ENCODE measurements around the gene LNPEP. TPM values are rescaled to one million over a fixed set of nuclear protein-coding genes. Genes with fewer than 3 reads are reported as not detected.

Gene LNPEP
- total RNA-seq, 6 experiments from 2014 or later: 20.2 to 23.9 (median 22.6) TPM

- Mint-ChIP-seq H3K36me3 (ENCODE audit: low read depth) (peaks cover 17% of the 10 kb centered on the region), H3K4me3 (no peak overlapping the region), H3K27me3 (ENCODE audit: insufficient read depth) (peaks cover 1% of the 10 kb centered on the region; the same call in 1 of the 2 replicates), H3K27ac (no peak overlapping the region), H3K4me1 (ENCODE audit: low read depth) (peaks cover 8% of the 10 kb centered on the region), H3K9me3 (no peaks in the 10 kb centered on the region)
- TF ChIP-seq, protein P1, sequence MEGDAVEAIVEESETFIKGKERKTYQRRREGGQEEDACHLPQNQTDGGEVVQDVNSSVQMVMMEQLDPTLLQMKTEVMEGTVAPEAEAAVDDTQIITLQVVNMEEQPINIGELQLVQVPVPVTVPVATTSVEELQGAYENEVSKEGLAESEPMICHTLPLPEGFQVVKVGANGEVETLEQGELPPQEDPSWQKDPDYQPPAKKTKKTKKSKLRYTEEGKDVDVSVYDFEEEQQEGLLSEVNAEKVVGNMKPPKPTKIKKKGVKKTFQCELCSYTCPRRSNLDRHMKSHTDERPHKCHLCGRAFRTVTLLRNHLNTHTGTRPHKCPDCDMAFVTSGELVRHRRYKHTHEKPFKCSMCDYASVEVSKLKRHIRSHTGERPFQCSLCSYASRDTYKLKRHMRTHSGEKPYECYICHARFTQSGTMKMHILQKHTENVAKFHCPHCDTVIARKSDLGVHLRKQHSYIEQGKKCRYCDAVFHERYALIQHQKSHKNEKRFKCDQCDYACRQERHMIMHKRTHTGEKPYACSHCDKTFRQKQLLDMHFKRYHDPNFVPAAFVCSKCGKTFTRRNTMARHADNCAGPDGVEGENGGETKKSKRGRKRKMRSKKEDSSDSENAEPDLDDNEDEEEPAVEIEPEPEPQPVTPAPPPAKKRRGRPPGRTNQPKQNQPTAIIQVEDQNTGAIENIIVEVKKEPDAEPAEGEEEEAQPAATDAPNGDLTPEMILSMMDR (IDR thresholded peaks at IDR 0.05): no peak
- DNase-seq: no peak
Measured at GRCh38 chr5:96991708-96992107, 55.8 kb downstream of the LNPEP start.

DNA sequence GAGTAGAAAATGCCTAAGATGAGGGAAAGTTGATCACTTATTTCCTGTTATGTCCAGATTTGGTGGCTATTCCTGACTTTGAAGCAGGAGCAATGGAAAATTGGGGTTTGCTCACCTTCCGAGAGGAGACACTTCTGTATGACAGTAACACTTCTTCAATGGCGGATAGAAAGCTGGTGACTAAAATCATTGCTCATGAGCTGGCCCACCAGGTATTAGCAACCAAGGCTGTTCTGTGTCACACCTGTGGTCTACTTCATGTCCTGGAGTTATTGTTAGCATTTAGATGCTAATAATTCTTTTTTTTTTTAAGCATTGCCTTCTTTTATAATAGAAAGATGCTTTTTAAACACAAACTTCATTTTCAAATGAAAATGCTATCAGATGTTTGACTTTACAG lies 57.9 kb downstream of the LNPEP start:
- TF ChIP-seq, protein P1 (IDR thresholded peaks at IDR 0.05): no peak
- H3K27ac Mint-ChIP-seq: no peak overlapping the region
- H3K36me3 Mint-ChIP-seq (ENCODE audit: low read depth): peaks cover 17% of the 10 kb centered on the region
- H3K4me1 Mint-ChIP-seq (ENCODE audit: low read depth): peaks cover 8% of the 10 kb centered on the region
- no peak for DNase-seq
- no peaks in the 10 kb centered on the region for H3K9me3 Mint-ChIP-seq
- peaks cover 1% of the 10 kb centered on the region; the same call in 1 of the 2 replicates for H3K27me3 Mint-ChIP-seq (ENCODE audit: insufficient read depth)
- H3K4me3 Mint-ChIP-seq: no peak overlapping the region

DNA sequence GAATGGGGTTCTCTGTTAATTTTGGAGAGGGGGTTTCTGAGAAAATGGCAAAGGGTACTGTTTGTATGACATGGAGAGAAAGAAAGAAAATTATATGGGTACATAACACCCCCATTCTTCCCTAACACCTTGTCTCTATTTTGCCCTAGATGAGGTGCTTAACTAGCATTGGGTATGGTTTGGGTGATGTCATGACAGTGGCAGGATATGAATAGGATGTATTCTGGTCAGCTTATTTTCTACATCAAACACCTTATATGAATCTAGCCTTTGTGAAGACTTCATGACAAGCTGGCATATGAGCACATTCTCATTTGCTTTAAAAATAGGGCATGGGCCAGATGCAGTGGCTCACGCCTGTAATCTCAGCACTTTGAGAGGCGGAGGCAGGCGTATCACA lies 58.6 kb downstream of the LNPEP start:
- Mint-ChIP-seq H3K27ac (no peak overlapping the region), H3K9me3 (no peaks in the 10 kb centered on the region), H3K36me3 (ENCODE audit: low read depth) (peaks cover 16% of the 10 kb centered on the region), H3K4me1 (ENCODE audit: low read depth) (peaks cover 8% of the 10 kb centered on the region), H3K27me3 (ENCODE audit: insufficient read depth) (peaks cover 1% of the 10 kb centered on the region; the same call in 1 of the 2 replicates), H3K4me3 (no peak overlapping the region)
- TF ChIP-seq, protein P1 (IDR thresholded peaks at IDR 0.05): no peak
- no peak for DNase-seq

- Mint-ChIP-seq H3K4me1 (ENCODE audit: low read depth) (peaks cover 8% of the 10 kb centered on the region), H3K27me3 (ENCODE audit: insufficient read depth) (peaks cover 1% of the 10 kb centered on the region; the same call in 1 of the 2 replicates), H3K4me3 (no peak overlapping the region), H3K36me3 (ENCODE audit: low read depth) (peaks cover 10% of the 10 kb centered on the region), H3K27ac (no peak overlapping the region), H3K9me3 (no peaks in the 10 kb centered on the region)
- TF ChIP-seq, protein P1 (IDR thresholded peaks at IDR 0.05): no peak
- no peak for DNase-seq
Measured at GRCh38 chr5:96995419-96995818, 59.5 kb downstream of the LNPEP start.

GRCh38 chr5:96997265-96997859 lies 61.5 kb downstream of the LNPEP start:
- no peaks in the 10 kb centered on the region; the same call in 1 of the 2 replicates for H3K36me3 Mint-ChIP-seq (ENCODE audit: low read depth)
- TF ChIP-seq, protein P1 (IDR thresholded peaks at IDR 0.05): peak; percentile 81
- H3K27ac Mint-ChIP-seq: no peak overlapping the region
- H3K27me3 Mint-ChIP-seq (ENCODE audit: insufficient read depth): no peaks in the 10 kb centered on the region
- peak; percentile 48 for DNase-seq
- no peak overlapping the region for H3K4me3 Mint-ChIP-seq
- no peaks in the 10 kb centered on the region for H3K9me3 Mint-ChIP-seq
- peaks cover 8% of the 10 kb centered on the region for H3K4me1 Mint-ChIP-seq (ENCODE audit: low read depth)

All from HFFc6 (cell line).